Measurements from ENCODE around the gene TENT4A. TPM values are rescaled to one million over a fixed set of nuclear protein-coding genes. Genes with fewer than 3 reads are reported as not detected.

TENT4A gene
- total RNA-seq, 2 experiments from 2014 or later, result 29.2 to 33.3 TPM

DNA sequence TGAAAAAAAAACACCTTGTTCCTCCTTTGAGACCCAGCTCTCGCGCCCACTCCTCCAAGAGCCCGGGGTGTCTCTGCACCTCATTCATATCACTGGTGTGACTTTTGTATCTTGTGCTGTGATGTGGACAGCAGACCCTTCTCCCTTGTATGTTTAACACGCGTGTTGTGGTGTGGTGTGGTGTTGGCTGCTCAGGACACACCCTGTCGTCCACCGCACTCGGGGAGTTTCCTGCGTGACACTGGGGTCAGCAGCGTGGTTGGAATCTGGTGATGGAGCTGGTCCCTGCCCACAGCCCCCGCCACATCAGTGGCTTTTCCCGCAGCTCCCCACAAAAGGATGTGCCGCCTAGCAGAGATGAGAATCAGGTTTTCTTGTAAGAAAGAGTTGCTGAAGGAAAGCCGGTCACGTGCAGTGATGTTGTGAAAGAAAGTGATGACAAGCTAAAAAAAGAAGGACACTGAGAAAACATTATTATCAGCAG lies 61.5 kb downstream of the TENT4A start:
- Mint-ChIP-seq H3K4me1 (peaks cover 6% of the 10 kb centered on the region), H3K4me3 (no peak overlapping the region), H3K27ac (no peak overlapping the region), H3K36me3 (ENCODE audit: low read depth) (no peaks in the 10 kb centered on the region), H3K27me3 (peaks cover 10% of the 10 kb centered on the region), H3K9me3 (ENCODE audit: low read depth) (no peaks in the 10 kb centered on the region)
- ChIA-PET CTCF (no interaction called here), POLR2A (no interaction called here)
- intact Hi-C loops (cut with DNase I, micrococcal nuclease), result no loop called here
- no peak for DNase-seq
- no peak for ATAC-seq

DNA sequence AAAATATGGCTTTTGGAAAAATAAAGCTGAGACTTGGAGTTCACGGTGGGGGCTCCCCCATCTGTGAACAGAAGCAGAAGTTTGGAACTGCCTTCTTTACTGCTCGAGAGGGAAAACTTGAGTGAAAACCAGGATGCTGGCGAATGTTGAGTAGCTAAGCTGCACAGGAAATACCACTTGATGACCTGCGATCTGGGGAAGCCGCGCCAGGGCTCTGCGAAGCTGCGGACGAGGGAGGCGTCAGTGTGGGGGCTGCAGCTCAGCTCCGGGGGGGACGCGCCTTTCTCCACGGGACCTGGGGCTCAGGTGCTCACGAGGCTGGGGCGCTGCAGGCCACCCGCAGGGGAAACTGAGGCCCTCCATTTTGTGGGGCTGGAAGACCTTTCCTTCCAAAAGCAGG lies 62.3 kb downstream of the TENT4A start:
- DNase-seq (no peak), ATAC-seq (no peak)
- Mint-ChIP-seq H3K36me3 (ENCODE audit: low read depth) (no peaks in the 10 kb centered on the region), H3K9me3 (ENCODE audit: low read depth) (no peaks in the 10 kb centered on the region), H3K4me3 (no peak overlapping the region), H3K27ac (no peak overlapping the region), H3K27me3 (peaks cover 10% of the 10 kb centered on the region), H3K4me1 (peaks cover 6% of the 10 kb centered on the region)
- ChIA-PET POLR2A (no interaction called here), CTCF (interaction anchor here (0.6 kb wide), 2 partner anchors 689 to 867 kb away, joined by 3 read pairs; no protein-coding TSS in a partner anchor)
- intact Hi-C loops (cut with DNase I, micrococcal nuclease), result no loop called here

- Mint-ChIP-seq H3K4me3 (no peak overlapping the region), H3K27ac (no peak overlapping the region), H3K36me3 (ENCODE audit: low read depth) (no peaks in the 10 kb centered on the region), H3K4me1 (no peaks in the 10 kb centered on the region), H3K9me3 (ENCODE audit: low read depth) (no peaks in the 10 kb centered on the region), H3K27me3 (peaks cover 2% of the 10 kb centered on the region)
- intact Hi-C loops (cut with DNase I, micrococcal nuclease), result no loop called here
- CTCF ChIA-PET, result interaction anchor here (0.6 to 1.0 kb wide), 3 partner anchors 19 to 1033 kb away, joined by 3 to 5 read pairs (median 3); no protein-coding TSS in a partner anchor
- DNase-seq, result peak; percentile 64
- POLR2A ChIA-PET, result no interaction called here
- ATAC-seq, result peak; percentile 78
These were observed 67.7 kb downstream of the TENT4A start for GRCh38 chr5:6780802-6781391.

DNA sequence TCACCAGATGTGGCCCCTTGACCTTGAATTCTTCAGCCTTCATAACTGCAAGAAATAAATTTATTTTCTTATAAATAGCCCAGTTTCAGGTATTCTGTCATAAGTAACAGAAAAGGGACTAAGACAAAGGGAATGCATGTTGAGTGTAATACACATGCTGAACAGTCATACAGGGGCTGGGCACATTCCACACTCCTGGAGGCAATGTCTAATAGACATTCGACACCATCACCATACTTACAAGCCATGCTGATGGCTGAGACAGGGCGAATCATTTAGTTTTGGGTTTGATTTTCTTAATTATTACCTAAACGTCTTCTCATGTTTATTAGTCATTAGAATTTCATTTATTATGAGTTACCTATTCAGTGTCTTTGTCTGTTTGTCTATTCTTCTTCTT lies 68.5 kb downstream of the TENT4A start:
- no peak for DNase-seq
- H3K27ac Mint-ChIP-seq, result no peak overlapping the region
- no peaks in the 10 kb centered on the region for H3K36me3 Mint-ChIP-seq (ENCODE audit: low read depth)
- no peak for ATAC-seq
- no peaks in the 10 kb centered on the region for H3K9me3 Mint-ChIP-seq (ENCODE audit: low read depth)
- ChIA-PET CTCF (no interaction called here), POLR2A (no interaction called here)
- intact Hi-C loops (cut with DNase I, micrococcal nuclease), result no loop called here
- no peaks in the 10 kb centered on the region for H3K4me1 Mint-ChIP-seq
- H3K27me3 Mint-ChIP-seq, result peaks cover 2% of the 10 kb centered on the region
- H3K4me3 Mint-ChIP-seq, result no peak overlapping the region

DNA sequence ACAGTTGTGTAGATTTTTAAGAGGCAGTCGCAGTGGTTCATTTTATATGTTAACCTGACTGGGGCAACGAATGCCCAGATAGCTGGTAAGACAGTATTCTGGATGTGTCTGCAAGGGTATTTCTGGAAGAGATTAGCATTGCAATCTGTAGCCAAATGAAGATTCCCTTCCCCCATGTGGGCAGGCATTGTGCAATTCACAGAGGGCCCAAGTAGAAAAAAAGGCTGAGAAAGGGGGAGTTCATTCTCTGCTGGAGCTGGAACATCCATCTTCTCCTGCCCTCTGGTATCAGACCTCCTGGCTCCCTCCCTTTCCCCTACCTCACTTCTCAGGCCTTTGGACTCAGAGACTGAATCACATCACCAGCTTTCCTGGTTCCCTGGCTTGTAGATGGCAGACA lies 70.6 kb downstream of the TENT4A start:
- Mint-ChIP-seq H3K4me3 (no peak overlapping the region), H3K9me3 (ENCODE audit: low read depth) (no peaks in the 10 kb centered on the region), H3K36me3 (ENCODE audit: low read depth) (no peaks in the 10 kb centered on the region), H3K4me1 (no peaks in the 10 kb centered on the region), H3K27ac (no peak overlapping the region), H3K27me3 (peaks cover 2% of the 10 kb centered on the region)
- ChIA-PET POLR2A (no interaction called here), CTCF (interaction anchor here (0.7 kb wide), 1 partner anchor 544 kb away, joined by 3 read pairs; no protein-coding TSS in a partner anchor)
- ATAC-seq (no peak), DNase-seq (no peak)
- intact Hi-C loops (cut with DNase I, micrococcal nuclease), result no loop called here

DNA sequence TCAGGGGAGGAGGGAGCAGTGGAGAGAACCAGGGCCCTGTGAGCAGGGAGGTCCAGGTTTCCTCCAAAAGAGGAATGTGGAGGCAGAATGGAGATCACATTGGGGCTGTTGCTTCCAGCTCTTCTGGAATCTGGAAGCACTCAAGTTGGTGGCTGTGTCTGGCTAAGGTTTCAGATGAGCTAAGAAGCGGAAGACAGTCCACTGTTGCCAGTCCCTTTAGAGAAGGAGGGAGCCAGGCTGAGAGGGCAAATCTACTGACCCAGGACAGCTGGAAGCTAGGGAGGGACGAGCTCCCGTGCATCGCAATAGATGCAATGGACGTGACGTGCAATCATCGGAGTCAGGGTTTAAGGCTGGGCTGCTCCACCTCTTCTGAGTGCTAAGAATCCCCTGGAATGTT lies 71.2 kb downstream of the TENT4A start:
- H3K27me3 Mint-ChIP-seq, result peaks cover 2% of the 10 kb centered on the region
- ATAC-seq (no peak), DNase-seq (no peak)
- ChIA-PET CTCF (interaction anchor here (0.7 kb wide), 1 partner anchor 543 kb away, joined by 3 read pairs; no protein-coding TSS in a partner anchor), POLR2A (no interaction called here)
- intact Hi-C loops (cut with DNase I, micrococcal nuclease), result no loop called here
- H3K4me1 Mint-ChIP-seq, result no peaks in the 10 kb centered on the region
- no peak overlapping the region for H3K27ac Mint-ChIP-seq
- H3K36me3 Mint-ChIP-seq (ENCODE audit: low read depth), result no peaks in the 10 kb centered on the region
- no peak overlapping the region for H3K4me3 Mint-ChIP-seq
- H3K9me3 Mint-ChIP-seq (ENCODE audit: low read depth), result no peaks in the 10 kb centered on the region

DNA sequence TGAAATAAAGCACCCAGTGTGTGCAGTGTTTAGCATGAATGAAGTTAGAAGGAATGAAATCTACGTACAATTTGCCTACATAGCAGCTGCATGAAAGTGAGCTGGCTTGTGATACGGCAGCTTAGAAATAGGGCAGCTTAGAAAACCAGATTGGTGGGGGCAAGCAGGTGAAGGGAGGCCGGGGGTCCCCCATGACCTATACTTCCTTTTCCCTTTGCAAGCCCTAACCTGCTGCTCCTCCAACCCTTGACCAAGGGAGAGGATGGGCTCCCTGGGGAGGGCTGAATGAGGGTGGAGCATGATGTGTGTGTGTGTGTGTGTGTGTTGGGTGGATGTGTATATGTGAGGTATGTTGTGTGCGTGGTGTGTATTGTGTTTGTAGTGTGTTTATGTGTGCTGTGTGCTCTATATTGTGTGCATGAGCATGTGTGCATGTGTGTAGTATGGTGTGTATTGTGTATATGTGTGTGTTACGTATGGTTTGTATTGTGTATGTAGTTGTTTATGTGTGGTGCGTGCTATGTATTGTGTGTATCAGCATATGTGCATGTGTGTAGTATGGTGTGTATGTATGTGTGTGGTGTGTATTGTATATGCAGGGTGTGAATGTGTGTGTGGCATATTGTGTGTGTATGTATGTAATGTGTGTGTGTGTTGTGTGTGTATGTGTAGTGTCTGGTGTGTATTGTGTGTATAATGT lies 72.1 kb downstream of the TENT4A start:
- H3K27ac Mint-ChIP-seq, result no peak overlapping the region
- ATAC-seq (no peak), DNase-seq (no peak)
- no peaks in the 10 kb centered on the region for H3K9me3 Mint-ChIP-seq (ENCODE audit: low read depth)
- H3K27me3 Mint-ChIP-seq, result peaks cover 6% of the 10 kb centered on the region
- no peaks in the 10 kb centered on the region for H3K36me3 Mint-ChIP-seq (ENCODE audit: low read depth)
- ChIA-PET CTCF (no interaction called here), POLR2A (no interaction called here)
- H3K4me3 Mint-ChIP-seq, result no peak overlapping the region
- H3K4me1 Mint-ChIP-seq, result no peaks in the 10 kb centered on the region
- intact Hi-C loops (cut with DNase I, micrococcal nuclease), result no loop called here

DNA sequence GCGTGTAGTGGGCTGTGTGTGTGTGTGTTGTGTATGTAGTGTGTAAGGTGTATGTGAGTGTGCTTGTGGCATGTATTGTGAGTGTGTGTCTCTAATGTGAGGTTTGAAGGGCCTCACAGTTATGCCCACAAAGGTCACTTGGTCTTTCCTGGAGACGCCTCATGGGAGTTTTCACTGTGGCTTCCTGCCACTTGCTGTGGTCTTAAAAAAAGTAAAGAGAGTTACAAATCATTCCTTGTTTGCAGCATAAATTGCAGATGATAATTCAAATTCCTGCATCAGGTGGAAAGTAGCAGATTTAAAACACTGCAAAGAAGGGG lies 72.6 kb downstream of the TENT4A start:
- no peaks in the 10 kb centered on the region for H3K9me3 Mint-ChIP-seq (ENCODE audit: low read depth)
- ChIA-PET POLR2A (no interaction called here), CTCF (no interaction called here)
- no peaks in the 10 kb centered on the region for H3K4me1 Mint-ChIP-seq
- DNase-seq, result no peak
- no peaks in the 10 kb centered on the region for H3K36me3 Mint-ChIP-seq (ENCODE audit: low read depth)
- no peak overlapping the region for H3K4me3 Mint-ChIP-seq
- no peak overlapping the region for H3K27ac Mint-ChIP-seq
- H3K27me3 Mint-ChIP-seq, result peaks cover 8% of the 10 kb centered on the region
- intact Hi-C loops (cut with DNase I, micrococcal nuclease), result no loop called here
- ATAC-seq, result no peak

DNA sequence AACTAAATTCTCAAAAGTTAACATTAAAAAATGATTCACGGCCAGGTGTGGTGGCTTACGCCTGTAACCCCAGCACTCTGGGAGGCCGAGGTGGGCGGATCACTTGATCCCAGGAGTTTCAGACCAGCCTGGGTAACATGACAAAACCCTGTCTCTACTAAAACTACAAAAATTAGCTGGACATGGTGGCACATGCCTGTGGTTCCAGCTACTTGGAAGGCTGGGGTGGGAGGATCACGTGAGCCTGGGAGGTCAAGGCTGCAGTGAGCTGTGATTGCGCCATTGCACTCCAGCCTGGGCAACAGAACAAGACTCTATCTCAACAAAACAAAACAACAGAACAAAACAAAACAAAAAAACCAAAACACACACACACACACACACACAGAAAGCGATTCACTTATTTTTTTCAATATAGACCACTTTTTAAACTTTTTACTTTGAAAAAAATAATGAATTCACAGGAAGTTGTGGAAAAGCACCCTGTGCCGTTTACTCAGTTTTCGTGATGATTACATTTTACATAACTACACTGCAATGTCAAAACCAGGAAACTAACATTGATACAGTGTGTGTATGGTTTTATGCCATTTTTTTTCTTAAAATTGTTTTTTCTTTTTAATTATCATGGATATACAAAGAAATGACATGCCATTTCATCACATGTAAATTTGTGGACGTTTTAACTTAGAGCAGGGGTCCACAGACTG lies 73.7 kb downstream of the TENT4A start:
- H3K4me1 Mint-ChIP-seq, result no peaks in the 10 kb centered on the region
- no peak overlapping the region for H3K27ac Mint-ChIP-seq
- H3K27me3 Mint-ChIP-seq, result peaks cover 12% of the 10 kb centered on the region
- H3K4me3 Mint-ChIP-seq, result no peak overlapping the region
- ChIA-PET CTCF (interaction anchor here (0.5 to 0.7 kb wide), 2 partner anchors 34 to 38 kb away, joined by 4 to 6 read pairs; no protein-coding TSS in a partner anchor), POLR2A (no interaction called here)
- no peaks in the 10 kb centered on the region for H3K9me3 Mint-ChIP-seq (ENCODE audit: low read depth)
- no peaks in the 10 kb centered on the region for H3K36me3 Mint-ChIP-seq (ENCODE audit: low read depth)
- ATAC-seq (no peak), DNase-seq (no peak)
- intact Hi-C loops (cut with DNase I, micrococcal nuclease), result no loop called here

DNA sequence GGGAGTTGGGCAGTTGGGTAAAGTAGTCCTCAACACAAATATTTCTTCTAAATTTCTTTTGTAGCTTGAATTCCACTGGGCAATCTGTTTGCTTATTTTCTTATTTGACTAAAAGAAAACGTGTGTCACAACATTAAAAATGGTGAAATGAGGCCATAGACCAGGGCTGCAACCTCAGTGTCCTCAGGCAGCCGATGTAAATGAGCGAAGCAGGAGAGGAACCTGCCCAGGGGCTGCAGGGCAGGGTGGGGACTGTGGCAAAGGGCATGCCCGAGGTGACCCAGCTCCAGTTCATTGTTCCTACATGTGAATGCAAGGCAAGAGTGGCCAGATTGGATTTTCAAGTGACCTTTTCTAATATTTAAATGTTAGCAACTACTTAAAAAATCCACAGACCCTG lies 74.7 kb downstream of the TENT4A start:
- intact Hi-C loops (cut with DNase I, micrococcal nuclease), result no loop called here
- no peaks in the 10 kb centered on the region for H3K36me3 Mint-ChIP-seq (ENCODE audit: low read depth)
- DNase-seq (no peak), ATAC-seq (no peak)
- no peak overlapping the region for H3K27ac Mint-ChIP-seq
- no peaks in the 10 kb centered on the region for H3K9me3 Mint-ChIP-seq (ENCODE audit: low read depth)
- H3K4me1 Mint-ChIP-seq, result no peaks in the 10 kb centered on the region
- H3K27me3 Mint-ChIP-seq, result peaks cover 12% of the 10 kb centered on the region
- POLR2A ChIA-PET, result no interaction called here
- CTCF ChIA-PET, result interaction anchor here (0.7 kb wide), 1 partner anchor 33 kb away, joined by 6 read pairs; no protein-coding TSS in a partner anchor
- H3K4me3 Mint-ChIP-seq, result no peak overlapping the region

GRCh38 chr5:6788439-6788838 lies 75.2 kb downstream of the TENT4A start:
- CTCF ChIA-PET, result interaction anchor here (0.9 kb wide), 1 partner anchor 16 kb away, joined by 3 read pairs; no protein-coding TSS in a partner anchor
- ATAC-seq, result no peak
- Mint-ChIP-seq H3K9me3 (ENCODE audit: low read depth) (no peaks in the 10 kb centered on the region), H3K36me3 (ENCODE audit: low read depth) (no peaks in the 10 kb centered on the region), H3K27me3 (peaks cover 15% of the 10 kb centered on the region), H3K4me3 (no peak overlapping the region), H3K27ac (no peak overlapping the region), H3K4me1 (peaks cover 5% of the 10 kb centered on the region)
- intact Hi-C loops (cut with DNase I, micrococcal nuclease), result no loop called here
- DNase-seq, result no peak
- POLR2A ChIA-PET, result no interaction called here

Data from activated CD4-positive, alpha-beta T cell treated with anti-CD3 and anti-CD28 coated beads for 36 hours (primary cell).